ENCODE measurements around the gene IGSF21.

Gene IGSF21

DNA sequence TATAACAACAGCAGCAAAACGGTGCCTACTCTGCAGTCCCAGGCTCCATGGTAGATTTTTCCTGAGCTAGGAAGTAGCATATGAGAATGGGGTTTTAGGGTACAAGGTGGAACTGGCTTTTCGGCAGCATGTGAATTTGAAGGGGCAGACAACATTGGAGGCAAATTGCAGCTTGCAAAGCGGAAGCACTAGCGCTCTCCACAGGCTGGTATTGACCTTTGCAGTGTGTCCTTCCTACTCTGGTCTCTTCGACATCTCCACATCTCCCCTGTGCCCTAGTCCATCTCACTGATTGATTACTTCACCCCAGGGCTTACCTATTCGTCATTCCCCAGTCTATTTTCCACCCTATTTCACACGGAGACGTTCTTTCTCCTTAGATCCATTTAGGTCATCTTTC, 13.0 kb downstream of the IGSF21 start:
- no peak for DNase-seq

DNA sequence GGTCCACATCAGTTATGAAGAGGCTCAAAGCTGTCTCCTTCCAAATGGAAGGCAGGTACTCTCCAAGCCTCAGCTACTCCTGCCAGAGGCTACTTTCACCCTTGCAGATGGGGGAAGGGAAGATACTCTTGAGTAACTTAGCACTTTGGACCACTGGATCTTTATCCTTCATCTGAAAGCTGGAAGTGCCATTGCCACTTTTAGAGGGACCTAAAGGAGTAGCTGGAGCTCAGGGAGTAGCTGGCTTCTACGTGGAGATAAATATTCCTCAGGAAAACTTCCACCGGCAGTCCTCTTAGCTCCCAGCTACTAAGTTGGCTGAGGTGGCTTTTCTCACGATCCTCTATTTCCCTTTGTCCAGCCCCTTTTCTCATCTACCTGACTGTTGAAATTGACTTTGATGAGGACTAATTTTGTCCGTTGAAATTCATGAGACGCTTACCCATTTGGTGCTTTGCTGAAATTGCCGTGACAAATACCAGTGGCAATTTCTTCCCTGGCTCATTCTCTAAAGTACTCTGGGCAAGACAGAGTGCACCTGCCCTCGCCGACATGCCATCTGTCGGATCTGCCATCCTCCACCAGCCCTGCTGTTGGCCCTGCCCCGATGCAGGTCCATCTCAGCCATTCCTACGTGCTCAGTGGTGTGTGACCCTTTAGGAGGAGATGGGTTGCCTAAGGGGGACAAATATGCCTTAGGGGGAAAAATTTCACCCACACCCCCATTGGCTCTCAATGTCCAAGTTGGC, 13.6 kb downstream of the IGSF21 start:
- DNase-seq: peak; percentile 67 to 82

DNA sequence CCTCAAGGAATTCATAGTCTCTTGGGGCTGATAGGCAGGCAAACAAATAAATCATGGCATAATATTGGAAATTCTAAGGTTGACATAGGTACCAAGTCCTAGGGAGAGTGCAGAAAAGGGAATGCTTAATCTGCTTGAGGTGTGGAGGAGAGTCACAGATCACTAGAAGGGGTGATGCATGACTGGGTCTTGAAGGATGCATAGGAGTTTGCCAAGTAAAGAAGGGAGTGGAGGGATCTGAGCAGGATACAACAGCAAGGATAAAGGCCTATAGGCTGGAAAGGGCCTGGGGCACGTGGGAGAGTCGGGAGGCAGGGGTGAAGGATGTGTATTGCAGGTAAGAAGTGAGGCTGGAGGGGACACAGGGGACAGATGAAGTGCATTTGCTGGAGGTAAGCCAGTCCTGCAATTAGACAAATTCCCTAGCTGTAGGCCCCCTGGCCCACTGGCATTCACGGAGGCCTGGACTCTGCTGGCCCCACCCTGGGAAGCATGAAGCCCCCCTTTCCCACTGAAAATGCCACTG, 15.9 kb downstream of the IGSF21 start:
- DNase-seq: no peak

DNA sequence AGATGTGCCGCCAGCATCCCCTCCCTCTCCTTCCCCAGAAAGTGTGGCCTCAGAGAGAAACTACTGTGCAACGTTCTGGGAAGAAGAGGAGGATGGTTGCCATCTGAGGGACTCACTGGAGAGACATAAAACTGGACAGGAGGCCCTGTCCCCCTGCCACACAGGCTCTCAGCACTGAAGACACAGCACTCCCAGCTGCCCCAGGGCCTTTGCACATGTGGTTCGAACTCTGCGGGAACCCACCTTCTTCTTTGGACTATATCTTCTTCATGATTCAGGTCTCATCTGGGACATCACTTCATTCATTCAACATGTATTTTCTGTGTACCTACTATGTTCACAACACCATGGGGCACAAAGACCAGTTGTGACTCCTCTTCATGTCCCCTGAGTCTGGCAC, 17.4 kb downstream of the IGSF21 start:
- DNase-seq: no peak

DNA sequence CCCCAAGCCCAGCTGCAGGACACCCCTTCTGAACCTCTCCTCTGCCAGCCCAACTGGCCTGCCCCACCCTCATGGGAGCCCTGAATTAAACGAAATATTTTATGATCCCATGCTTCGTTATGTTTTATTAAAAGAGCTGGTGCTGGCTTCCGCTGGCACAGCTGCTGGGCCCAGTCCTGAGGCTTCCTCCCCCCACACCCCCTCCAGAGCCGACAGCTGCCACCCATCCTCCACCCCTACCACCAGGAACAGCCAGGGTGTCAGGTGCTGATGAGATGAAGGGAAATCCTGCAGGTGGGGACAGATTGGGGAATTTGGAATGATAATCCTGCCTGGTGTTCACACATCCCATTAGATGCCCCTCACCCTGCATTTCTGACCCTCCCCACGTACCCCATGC, 19.0 kb downstream of the IGSF21 start:
- peak; percentile 77 to 84 for DNase-seq

DNA sequence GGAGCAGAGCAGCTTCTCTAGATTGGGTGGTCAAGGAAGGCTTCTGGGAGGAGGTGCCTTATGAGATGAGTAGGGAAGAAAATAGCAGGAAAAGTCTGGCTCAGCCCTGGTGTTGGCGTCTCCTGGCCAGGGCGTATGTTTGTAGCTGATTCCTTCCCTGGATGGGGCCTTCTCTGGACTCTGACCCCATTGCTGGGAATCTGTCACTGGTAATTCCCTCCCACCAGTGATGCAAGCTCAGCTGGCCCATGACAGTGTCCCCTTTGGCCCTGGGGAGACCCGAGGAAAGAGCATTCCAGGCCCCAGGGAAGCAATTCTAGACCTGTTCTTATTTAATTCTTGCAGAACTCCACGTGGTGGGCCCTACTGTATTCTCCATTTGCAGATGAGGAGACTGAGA, 20.7 kb downstream of the IGSF21 start:
- no peak for DNase-seq

DNA sequence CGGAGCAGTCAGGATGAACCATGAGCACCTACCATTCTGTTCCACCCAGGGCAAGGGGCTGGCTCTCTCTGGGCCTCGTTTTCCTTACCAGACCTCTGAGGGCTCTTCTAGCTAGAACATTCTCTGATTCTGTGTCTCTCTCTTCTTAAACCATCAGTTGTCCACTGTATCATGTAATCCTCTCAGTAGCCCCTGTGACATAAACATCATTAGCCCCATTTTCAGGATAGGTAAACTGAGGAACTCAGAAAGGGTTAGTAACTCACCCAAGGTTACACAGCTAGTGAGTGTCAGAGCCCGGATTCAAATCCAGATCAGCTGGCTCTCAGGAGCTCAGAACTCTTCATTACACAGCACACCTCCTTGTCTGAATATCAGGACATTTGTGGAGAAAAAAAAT, 22.8 kb downstream of the IGSF21 start:
- no peak for DNase-seq

DNA sequence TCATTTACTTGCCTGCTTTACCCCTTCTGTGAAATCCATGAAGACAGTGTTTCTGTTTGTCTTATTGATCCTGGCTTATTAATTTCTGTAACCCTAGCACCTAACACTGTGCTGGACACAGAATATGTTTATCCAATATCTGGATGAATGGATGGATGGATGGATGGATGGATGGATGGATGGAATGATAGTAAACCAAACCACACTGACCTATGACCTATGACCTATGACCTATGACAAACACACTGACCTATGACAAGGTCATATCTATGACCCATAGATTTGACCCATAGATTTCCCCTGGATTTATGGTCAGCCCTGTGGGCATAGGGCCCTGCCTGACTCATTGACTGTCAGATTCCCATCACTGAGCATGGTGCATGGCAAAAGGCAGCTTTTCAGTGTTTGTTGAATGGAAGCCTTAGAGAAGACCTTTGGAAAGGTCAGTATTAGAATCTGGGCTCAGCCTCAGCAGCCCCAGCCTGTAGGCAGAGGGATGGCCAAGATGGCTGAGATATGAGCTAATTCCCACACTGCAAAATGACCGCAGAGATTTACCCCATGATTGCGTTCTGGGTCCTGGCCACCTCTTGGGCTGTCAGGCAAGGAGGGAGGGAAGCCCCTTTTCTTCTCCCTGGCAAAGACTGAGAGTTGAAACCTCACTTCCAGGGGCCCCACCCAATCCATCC, 24.6 kb downstream of the IGSF21 start:
- DNase-seq: no peak

DNA sequence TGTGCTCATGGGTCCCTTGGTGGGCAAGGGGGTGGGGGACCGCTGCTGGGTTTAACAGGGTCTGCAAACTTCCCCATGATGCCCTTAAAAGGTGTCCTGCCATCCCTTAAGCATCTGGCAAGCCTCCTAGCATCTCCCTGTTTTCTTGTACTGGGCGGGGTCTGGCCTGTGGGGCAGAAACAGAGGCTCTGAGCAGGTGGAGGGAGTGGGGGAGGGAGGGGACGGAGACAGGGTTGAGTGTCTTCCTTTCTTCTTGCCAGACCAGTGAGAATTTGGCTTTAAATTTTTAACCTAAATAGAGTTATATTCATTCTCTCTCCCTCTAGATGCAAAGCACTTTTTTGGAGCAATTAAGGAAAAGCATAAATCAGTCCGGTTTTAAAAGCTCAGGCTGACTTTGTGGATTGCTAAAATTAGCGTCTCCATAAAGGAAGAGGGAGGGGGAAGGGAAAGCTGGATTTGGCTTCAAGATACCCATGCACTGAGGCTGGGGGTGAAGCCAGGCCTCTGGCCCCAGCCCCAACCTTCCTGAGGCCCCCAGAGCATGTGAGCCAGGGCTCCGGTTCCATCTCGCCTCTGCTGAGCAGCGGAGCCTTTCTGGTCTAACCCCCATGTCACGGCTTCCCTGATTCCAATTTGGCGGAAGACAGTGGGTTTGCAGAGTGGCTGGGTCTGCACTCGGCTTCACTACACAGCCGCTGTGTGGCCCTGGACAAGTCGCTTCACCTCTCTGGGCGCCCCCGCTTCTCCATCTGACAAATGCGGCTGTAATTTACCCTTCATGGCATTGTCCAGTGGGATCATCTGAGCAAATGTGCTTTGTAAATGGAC, 25.3 kb downstream of the IGSF21 start:
- DNase-seq: peak in 1 of 2 experiments; percentile 23

DNA sequence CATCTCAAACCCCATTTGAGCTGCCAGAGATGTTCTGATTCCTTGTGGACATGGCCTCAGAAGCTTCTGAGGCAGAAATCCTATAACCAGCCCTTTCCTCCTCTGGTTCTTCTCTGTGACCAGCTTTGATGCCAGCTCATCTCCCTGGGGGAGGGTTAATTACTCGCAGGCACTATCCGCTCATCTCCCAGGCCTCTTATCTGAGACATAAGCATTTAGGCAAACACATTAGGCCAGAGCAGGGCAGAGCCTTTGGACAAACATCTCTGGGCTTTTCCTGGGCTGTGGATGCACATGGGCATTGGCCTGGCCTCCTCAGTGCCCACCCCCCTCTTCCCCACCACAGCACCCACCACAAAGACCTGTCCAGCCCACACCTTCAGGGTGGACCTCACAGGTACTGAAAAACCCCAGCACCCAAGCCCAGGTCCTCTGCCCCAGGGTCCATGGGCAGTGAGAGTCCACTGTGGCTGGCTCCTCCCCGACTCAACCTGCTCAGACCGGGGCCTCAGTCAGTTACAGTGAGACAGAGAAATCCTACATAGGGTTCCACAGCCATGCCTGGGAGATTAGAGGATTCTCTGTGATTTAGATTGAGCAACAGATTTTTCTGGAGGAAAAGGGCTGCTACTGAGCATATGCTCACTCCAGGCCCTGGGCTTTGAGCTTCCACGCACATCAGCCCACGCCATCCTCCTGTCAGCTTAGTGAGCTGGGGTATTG, 26.9 kb downstream of the IGSF21 start:
- DNase-seq: peak; percentile 62 to 81

DNA sequence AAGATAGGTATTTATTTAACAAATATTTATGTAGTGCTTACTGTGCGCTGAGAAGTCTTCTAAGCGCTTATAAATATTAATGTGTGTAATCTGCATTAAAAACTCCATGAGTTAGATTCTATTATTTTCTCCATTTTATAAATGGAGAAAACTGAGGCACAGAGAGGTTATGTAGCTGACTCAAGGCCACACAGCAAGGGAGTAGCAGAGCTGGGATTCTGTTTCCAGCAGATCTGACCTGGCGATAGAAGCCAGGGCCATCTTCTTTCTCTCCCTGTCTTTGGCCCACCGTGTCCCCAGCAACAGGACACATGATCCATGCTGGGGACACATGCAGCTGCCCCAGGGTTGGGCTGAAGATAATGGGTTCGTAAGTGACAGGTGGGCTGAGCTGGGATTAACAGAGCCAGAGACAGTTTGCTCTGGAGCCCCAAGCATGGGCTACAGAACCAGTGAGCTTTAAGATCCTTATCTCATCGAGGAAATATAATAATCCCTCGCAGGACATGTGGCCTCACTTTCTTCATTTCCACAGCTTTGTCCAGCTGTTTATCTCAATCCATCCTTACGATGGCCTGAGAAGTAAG, 30.3 kb downstream of the IGSF21 start:
- DNase-seq: peak; percentile 93 to 96

DNA sequence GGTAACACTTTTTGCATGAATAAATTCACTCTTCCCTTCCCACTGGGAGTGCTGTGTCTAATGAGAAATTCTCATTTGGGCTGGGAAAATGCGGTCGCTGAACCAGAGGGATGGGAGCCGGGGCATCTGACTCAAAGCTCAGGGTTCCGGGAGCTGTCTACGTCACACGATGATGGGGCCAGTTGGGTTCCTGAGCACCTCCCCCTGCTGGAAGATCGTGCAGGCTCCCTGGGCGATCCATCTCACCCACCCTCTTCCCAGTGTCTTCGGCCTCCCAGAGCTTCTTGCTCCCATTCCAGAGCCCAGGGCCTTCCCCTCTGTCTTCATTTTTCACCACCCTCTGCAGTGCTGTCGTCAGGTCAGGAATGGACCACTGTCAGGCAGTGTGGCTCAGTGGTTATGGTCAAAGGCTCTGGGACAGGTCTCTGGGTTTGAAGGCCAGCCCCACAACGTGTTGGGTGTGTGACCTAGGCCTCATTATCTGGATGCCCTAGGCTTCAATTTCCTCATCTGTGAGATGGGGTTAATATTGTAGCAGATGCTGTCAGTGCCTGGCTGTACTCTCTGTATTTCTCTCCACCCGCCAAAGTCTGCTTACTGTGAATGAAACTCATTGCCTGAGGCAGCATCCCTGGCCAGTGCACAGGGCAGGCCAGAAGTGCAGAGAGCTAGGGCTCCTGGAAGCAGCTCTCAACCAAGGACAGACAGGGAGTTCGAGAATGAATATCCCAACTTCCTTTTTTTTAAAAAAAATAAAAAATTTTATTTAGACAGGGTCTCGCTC, 31.8 kb downstream of the IGSF21 start:
- DNase-seq: no peak

DNA sequence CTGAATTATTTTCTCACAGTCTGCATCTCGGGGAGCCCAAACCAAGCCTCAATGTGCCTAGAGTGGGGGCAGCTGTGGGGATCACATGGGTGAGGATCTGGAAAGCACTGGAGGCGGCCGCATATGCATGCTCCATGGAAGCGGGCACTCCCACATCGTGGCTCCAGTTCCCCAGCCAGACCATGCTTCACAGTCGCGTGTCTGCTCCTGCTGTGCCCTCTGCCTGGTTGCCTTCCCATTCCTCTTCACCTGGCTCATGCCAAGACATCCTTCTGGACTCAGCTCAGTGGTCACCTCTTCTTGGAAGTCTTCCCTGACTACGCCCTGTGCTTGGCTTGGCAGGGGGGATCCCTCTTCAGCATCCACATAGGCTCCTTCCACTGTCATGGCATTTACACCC, 32.8 kb downstream of the IGSF21 start:
- DNase-seq: no peak

DNA sequence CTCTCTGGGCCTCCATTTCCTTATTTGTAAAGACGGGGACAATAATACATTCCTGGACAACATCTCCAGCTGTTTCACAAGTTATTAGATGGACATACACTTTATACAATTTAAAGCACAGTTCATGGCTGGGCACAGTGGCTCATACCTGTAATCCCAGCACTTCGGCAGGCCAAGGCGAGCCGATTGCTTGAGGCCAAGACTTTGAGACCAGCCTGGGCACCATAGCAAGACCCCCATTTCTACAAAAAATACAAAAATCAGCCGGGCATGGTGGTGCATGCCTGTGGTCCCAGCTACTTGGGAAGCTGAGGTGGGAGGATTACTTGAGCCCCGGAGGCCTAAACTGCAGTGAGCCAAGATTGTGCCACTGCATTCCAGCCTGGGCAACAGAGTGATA, 34.1 kb downstream of the IGSF21 start:
- DNase-seq: no peak

DNA sequence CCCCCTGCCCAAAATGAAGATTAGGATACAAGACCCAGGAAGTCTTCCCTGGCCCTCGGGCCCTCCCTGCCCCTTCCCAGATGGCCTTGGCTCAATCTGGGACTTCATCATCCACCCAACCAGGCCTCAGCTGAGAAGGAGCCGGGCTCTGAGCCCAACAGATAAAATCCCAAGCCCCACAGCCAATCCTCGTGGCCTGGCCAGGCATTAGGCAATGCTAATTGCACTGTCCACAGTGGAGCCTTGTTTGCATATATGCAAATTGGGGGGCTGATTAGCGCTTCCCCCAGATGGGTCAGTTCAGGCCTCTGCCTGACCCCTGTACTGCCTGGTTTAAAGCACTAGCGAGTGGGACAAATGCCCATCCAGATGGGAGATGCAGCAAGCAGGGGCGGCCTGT, 34.9 kb downstream of the IGSF21 start:
- DNase-seq: peak in 1 of 2 experiments; percentile 37

DNA sequence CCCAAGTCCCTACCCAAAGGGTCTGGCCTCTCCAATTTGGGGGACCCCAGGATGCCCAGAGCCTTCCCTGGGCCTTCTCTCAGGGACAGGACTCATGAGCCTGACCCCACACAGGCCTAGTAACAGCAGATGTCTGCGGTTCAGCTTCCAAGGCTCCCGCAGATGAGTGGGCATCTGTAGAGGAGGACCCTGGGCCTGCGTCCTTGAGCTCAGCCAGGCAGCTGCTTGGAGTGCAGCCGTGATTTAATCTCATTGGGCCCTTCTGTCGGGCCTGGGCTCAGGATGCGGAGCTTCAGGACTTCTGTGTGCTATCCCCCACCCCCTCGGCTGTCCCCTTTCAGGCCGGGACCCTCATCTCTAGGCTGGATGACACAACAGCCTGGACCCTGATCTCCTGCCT, 35.4 kb downstream of the IGSF21 start:
- DNase-seq: peak; percentile 80 to 93

DNA sequence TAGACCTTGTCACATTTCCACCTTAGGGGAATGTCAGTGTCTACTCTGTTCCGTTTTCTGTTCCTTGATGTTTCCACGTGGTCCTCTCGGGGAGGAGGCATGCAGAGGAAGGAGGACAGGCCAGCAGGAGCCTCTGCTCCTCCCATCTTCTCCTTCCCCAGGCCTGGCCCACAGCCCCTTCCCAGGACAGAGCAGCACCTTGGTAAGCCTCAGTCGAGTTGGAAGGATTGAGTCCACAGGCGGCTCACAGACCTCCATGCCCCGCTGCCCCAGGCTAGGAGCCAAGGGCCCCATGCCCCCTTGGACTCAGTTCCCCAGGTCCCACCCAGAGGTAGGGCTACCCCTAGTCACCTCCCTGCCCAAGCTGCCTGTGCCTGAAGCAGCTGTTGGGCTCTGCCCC, 36.5 kb downstream of the IGSF21 start:
- DNase-seq: no peak

DNA sequence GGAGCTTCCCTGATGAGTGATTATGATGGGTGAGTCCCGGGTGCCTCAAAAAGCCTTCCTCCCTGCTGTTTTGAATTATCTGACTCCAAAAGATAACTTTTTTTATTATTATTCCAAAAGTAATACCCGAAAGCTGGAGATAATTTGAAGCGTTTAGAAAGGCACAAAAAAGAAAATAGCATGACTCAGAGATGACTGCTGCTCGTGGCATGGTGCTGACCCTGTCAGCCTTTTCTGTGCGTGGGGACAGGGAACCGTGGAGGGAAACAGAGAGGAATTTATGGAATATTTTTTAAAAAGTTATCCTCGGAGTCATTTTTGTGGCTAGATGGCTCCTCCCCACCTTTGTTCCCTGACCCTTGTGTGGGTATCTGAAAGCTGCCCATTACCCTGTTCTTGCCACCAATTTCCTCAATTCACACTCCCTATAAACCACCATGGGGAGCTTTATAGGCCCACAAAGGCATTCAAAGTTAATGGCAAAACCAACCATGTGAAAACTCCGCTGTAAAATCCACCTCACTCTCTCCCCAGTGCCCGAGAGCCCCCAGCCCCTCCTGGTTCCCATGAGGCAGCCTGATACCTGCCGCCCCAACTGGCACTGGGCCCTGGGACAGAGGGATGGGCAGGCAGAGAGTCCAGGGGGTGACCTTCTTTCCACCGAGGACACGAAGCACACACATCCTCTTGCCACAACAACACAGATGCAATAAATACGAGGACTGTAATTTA, 37.5 kb downstream of the IGSF21 start:
- DNase-seq: no peak

DNA sequence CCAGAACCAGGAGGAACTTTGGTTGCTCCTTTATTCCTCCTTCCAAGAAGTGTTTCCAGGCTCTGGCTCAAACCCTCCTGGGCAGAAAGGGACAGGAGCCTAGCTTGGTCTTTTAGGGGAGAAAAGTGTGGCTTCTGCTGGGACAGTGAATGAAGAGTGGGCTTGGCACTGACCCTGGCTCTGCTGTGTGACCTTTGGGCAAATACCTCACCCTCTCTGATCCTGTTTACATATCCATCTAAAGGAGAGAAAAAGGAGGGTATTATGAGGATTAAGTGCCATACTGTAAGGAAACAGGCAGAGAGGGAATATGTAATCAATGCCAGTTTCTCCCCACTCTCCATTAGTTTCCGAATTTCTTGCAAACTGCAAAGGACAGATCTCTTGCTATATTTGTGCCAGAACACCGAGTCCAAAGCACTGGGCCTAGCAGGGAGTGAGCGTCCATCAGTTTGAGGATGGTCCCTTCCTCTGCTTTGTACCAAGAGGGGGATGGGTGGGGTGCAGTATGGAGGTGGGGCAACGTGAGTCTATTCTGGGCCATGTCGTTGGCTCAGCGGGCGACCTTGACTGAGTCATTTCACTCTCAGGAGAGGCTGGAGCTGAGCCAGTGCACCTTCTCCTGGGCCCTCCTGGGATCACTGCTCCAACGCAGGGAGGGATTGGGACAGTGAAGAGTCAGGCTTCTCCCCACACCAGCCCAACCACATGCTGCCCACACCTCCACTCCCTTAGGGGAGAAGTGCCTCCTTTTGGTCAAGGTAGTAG, 38.4 kb downstream of the IGSF21 start:
- no peak for DNase-seq

DNA sequence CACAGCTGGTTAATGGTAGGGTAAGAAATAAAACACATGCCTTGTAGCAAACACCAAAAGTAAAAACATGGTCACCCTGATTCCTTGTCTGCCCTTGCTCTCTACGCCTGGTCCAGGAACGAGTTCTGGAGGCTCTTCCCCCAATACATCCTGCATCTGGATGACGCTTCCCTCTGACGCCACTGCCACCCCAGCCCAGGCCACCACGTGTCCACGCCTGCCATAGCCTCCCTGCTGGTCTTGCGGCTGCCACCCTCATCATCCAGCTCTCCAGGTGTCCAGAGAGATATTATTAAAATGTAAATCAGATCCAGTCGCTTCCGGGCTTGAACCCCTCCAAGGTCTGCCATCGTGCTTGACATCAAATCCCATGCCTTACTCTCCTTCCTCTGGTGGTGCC, 39.3 kb downstream of the IGSF21 start:
- no peak for DNase-seq

Data from NCI-H524 (cell line).